Stimulated activated CD4-positive, alpha-beta T cell treated with anti-CD3 and anti-CD28 coated beads, TNF-alpha, amount 100 ng/mL, for 48 hours (primary cell): ENCODE data around the gene RAG2.

Experiments
- DNase-seq, 3 donors: peaks; one replicate each; pipeline ENCODE4 v3.0.0-alpha.2; 2020; ENCODE audit warnings: low read depth in 3 of 3

The RAG2 gene

DNA sequence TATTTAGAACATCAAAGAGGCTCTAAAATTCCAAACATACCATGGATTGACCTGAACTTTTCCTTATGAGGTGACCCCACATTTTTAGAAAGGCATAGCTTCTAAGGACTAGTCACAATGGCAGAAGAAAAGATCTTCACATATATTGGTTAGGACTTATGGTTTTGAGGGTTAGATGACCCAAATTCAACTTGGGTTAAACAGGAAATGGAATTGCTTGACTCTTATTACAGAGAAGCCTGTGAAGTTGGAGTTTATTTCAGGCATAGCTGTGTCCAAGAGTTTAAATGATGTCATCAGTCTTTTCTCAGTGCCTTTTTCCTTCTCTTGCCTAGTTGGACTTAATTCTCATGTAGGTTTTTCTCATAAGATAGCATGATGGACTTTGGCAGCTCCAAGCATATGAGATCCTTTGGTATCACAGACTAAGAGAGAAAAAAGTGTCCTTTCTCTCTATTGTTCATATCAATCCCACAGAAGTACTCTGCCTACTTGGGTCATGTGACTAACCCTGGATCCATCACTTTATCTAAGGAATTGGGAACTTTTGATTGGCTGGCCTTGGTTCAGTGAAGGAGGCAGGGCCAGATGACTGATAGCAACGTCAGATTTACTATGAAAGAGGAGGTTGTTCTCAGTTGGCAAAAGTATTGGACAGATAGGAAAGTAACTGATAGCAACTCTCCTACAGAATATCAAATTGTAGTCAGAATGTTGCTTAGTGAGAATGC lies 47.5 kb downstream of the RAG2 start:
- no peak for DNase-seq
